HG03342 (cell line): ENCODE measurements around the gene CMTM7.
"Not testable (repeated sequence)": the region's sequence is repeated elsewhere in the genome, so short reads cannot be mapped to it uniquely, and the experiment has no call there.

Source experiments
- ATAC-seq: cut with Tn5 transposase; IDR thresholded peaks from one replicate; pipeline ENCODE4 v1.9.1; 2021; ENCODE audit warnings: mild to moderate bottlenecking, moderate library complexity; ENCODE audit not compliant: unreplicated experiment

CMTM7 gene

GRCh38 chr3:32455609-32456428, 64.2 kb downstream of the CMTM7 start:
- no peak for ATAC-seq

- no peak for ATAC-seq
These were observed 64.9 kb downstream of the CMTM7 start for GRCh38 chr3:32456429-32457130.

GRCh38 chr3:32457971-32458471, 66.4 kb downstream of the CMTM7 start:
- peak; percentile 30 for ATAC-seq

GRCh38 chr3:32459450-32459849, 67.8 kb downstream of the CMTM7 start:
- ATAC-seq: no peak

DNA sequence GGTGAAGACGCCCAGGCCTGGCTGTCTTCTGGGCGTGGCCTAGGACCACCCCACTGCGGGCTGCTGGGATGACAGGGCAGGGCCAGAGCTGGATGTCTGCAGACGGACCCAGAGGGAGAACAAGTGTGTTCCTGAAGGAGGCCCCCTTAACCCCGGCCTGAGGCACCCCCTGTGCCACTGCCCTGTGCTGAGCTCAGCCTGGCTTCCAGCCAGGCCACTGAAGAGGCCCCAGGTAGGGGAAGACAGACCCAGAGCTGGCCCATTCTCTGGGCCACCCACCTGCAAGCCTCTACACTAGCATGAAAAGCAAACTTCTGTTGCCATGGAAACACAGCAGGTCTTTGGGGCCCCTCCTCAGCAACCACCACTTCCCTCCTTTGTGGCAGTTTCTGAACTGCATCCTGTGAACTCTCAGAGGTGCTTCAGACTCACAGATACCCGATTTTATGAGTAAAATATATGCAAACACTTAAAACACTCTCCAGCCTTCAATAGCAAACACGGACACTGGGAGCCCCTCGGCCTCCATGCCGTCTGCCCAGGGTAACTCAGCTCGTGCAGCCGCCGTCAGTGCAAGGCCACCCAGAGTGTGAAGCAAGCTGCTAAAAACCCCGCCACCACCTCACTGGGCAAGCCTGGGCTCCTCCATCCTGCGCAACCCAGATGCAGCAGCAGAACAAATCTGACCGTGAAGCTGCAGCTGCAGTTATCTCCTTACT, 68.5 kb downstream of the CMTM7 start:
- ATAC-seq: peak; percentile 94

- not testable (repeated sequence) for ATAC-seq
These were observed 69.3 kb downstream of the CMTM7 start for GRCh38 chr3:32460817-32461496.

- not testable (repeated sequence) for ATAC-seq
These were observed 70.7 kb downstream of the CMTM7 start for GRCh38 chr3:32462191-32462986.

DNA sequence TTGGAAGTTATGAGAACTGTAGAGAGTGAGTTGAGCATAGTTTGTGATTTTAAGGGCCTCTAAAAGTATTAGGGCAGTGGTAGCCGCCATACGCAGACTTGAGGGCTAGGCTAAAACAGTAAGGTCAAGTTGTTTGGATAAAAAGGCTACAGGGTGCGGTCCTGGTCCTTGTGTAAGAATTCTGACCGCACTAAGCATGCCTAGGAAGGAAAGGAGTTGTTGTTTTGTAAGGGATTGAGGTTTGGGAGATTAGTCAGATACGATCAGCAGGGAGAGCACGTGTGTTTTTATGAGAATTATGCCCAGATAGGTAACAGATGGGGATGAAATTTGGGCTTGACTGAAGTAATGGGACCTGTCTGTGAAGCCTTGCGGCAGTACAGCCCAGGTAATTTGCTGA, 71.8 kb downstream of the CMTM7 start:
- ATAC-seq: not testable (repeated sequence)

DNA sequence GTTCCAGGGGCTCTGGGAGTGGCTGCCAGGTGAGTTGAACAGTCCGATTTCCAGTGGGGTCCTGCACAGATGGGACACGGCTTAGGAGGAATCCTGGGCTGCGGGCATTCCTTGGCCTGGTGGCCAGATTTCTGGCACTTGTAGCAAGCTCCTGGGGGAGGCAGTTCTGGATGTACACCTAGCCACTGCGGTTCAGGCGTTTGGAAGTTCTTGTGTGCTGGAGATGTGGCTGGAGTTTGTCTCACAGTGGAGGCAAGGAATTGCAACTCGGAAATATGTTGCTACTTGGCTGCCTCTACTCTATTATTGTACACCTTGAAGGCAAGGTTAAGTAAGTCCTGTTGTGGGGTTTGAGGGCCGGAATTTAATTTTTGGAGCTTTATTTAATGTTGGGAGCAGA, 73.1 kb downstream of the CMTM7 start:
- not testable (repeated sequence) for ATAC-seq

DNA sequence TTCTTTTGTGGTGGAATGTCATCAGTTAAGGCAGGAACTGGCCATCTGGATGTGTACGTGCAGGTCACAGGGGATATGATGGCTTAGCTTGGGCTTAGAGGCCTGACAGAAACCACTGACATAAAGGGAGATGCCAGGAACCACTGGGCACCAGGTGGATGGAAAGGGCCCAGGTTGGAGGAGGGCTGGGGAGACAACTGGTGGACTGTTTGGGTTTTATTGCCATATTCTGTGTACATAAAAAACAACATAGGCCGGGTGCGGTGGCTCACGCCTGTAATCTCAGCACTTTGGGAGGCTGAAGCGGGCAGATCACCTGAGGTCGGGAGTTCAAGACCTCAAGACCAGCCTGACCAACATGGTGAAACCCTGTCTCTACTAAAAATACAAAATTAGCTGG, 75.2 kb downstream of the CMTM7 start:
- not testable (repeated sequence) for ATAC-seq

- ATAC-seq: peak; percentile 58
These were observed 75.8 kb downstream of the CMTM7 start for GRCh38 chr3:32467333-32468070.

DNA sequence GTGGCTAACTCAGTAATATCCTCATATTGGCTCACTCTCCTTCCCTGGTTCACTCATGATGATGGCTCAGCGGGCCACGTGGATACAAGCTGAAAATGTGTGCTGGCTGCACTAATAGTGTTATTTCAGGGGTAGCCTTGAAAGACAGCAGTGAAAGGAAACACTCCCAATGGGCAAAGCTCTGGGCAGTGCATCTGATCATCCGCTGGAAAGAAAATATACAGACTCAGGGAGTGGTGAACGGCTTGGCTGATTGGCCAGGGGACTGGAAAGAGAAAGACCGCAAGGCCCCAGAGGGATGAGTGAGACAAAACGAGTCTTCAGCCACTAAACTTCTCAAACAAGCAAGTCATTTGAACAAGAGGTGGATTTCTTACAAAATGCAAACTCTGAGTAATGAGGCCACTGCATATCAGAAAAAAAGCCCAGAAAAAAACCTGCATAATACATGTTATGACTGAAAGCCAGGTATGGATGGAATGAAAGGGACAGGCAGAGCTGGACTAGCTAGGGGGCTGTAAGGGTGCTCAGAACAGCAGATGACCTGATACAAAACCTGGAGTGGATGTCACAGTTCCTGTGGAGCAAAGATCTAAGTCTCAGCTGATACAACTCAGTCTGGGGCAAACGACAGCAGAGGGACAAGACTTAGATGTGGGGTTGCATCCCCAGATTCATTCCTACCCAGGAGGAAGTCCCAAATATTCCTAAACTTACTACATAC, 77.7 kb downstream of the CMTM7 start:
- ATAC-seq: peak; percentile 41

- ATAC-seq: no peak
These were observed 78.7 kb downstream of the CMTM7 start for GRCh38 chr3:32470362-32470761.

- ATAC-seq: no peak
These were observed 79.6 kb downstream of the CMTM7 start for GRCh38 chr3:32471246-32471645.

DNA sequence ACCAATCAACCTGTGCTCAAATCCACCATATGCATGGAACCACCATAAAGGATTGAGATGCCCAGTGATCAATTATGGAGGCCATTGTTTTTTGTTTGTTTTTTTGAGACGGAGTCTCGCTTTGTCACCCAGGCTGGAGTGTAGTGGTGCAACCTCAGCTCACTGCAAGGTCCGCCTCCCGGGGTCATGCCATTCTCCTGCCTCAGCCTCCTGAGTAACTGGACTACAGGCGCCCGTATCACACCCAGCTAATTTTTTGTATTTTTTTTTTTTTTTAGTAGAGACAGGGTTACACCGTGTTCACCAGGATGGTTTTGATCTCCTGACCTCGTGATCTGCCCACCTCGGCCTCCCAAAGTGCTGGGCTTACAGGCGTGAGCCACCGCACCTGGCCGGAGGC, 80.5 kb downstream of the CMTM7 start:
- not testable (repeated sequence) for ATAC-seq

- no peak for ATAC-seq
These were observed 82.5 kb downstream of the CMTM7 start for GRCh38 chr3:32474201-32474600.

GRCh38 chr3:32480604-32481003, 89.0 kb downstream of the CMTM7 start:
- no peak for ATAC-seq

DNA sequence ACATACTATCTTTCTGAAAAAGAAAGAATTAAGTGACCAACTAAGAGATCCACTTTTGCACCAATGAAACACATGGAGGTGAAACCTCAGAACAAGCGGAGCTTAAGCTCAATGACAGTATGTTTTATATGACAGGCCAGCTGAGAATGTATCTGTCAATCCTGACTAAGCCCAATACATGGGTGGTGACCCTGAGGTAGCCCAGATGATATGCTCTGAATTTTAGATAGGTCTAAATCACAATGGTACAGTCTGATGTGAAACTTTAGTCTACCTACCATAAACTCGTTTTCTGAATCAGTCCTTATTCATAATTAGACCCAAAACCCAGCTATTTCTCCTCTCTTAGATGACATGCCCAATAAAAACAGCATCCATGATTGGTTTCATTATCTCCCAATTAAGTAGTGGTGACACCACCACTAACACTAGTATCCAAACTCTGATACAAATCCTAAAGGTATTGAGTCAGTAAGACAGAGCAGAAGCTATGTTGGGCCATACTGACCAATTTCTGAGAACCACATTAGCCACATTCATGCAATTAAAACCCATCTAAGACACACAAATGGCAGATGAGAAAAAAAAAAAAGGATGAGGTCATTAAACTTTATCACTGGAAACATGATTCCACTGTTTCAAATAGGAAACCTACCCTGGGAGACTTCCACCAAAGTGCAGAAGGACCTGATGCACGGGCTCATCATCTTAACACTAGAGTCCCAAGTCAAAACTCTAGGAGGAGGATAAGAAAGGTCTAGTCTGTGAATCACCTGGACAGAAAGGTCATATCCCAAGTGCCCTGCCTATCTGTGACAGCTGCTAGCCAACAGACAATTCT, 90.4 kb downstream of the CMTM7 start:
- no peak for ATAC-seq
